ENCODE results near the gene CLDN2. TPM values are rescaled to one million over a fixed set of nuclear protein-coding genes. Genes with fewer than 3 reads are reported as not detected.

The CLDN2 gene
- total RNA-seq, 1 donor: not detected

- Histone ChIP-seq H2AFZ (ENCODE audit: low read length) (no peak overlapping the region), H3K9me3 (ENCODE audit: low read depth, low read length) (no peaks in the 10 kb centered on the region)
- DNase-seq (ENCODE audit: insufficient read length, low spot score, missing footprints): no peak
Measured at GRCh38 chrX:106972896-106973295, 52.7 kb downstream of the CLDN2 start.

GRCh38 chrX:106973433-106974149 is 53.4 kb downstream of the CLDN2 start:
- Histone ChIP-seq H3K27me3 (ENCODE audit: insufficient read depth, low read length) (no peaks in the 10 kb centered on the region), H3K36me3 (ENCODE audit: insufficient read depth, low read length) (no peaks in the 10 kb centered on the region), H3K9me3 (ENCODE audit: low read depth, low read length) (no peaks in the 10 kb centered on the region), H3K79me2 (ENCODE audit: insufficient read depth, low read length) (no peaks in the 10 kb centered on the region), H3K4me2 (ENCODE audit: insufficient read depth, low read length) (no peak overlapping the region), H4K20me1 (ENCODE audit: insufficient read depth, low read length) (no peaks in the 10 kb centered on the region), H3K4me1 (ENCODE audit: insufficient read depth, low read length) (no peaks in the 10 kb centered on the region), H3K27ac (ENCODE audit: low read depth, low read length) (no peak overlapping the region), H2AFZ (ENCODE audit: low read length) (no peak overlapping the region), H3K4me3 (ENCODE audit: insufficient read depth, low read length) (no peak overlapping the region)
- DNase-seq (ENCODE audit: insufficient read length, low spot score, missing footprints): no peak
- no peak for TF ChIP-seq CTCF (IDR thresholded peaks at IDR 0.05; ENCODE audit: extremely low read depth, low read depth, low read length)

More at GRCh38 chrX:106972896-106973295, 52.7 kb downstream of the CLDN2 start:
- no peaks in the 10 kb centered on the region for H3K36me3 ChIP-seq (ENCODE audit: insufficient read depth, low read length)
- no peak overlapping the region for H3K4me2 ChIP-seq (ENCODE audit: insufficient read depth, low read length)
- no peak for TF ChIP-seq CTCF (IDR thresholded peaks at IDR 0.05; ENCODE audit: extremely low read depth, low read depth, low read length)
- no peaks in the 10 kb centered on the region for H4K20me1 ChIP-seq (ENCODE audit: insufficient read depth, low read length)
- H3K27me3 ChIP-seq (ENCODE audit: insufficient read depth, low read length): no peaks in the 10 kb centered on the region
- no peaks in the 10 kb centered on the region for H3K79me2 ChIP-seq (ENCODE audit: insufficient read depth, low read length)
- no peaks in the 10 kb centered on the region for H3K4me1 ChIP-seq (ENCODE audit: insufficient read depth, low read length)
- H3K27ac ChIP-seq (ENCODE audit: low read depth, low read length): no peak overlapping the region
- H3K4me3 ChIP-seq (ENCODE audit: insufficient read depth, low read length): no peak overlapping the region

GRCh38 chrX:106976416-106976815 is 56.2 kb downstream of the CLDN2 start:
- no peak for DNase-seq (ENCODE audit: insufficient read length, low spot score, missing footprints)
- Histone ChIP-seq H3K4me2 (ENCODE audit: insufficient read depth, low read length) (no peak overlapping the region), H3K27me3 (ENCODE audit: insufficient read depth, low read length) (peaks cover 4% of the 10 kb centered on the region), H4K20me1 (ENCODE audit: insufficient read depth, low read length) (no peaks in the 10 kb centered on the region), H3K36me3 (ENCODE audit: insufficient read depth, low read length) (peaks cover 5% of the 10 kb centered on the region), H2AFZ (ENCODE audit: low read length) (no peak overlapping the region), H3K4me1 (ENCODE audit: insufficient read depth, low read length) (no peaks in the 10 kb centered on the region), H3K79me2 (ENCODE audit: insufficient read depth, low read length) (no peaks in the 10 kb centered on the region), H3K27ac (ENCODE audit: low read depth, low read length) (no peak overlapping the region), H3K9me3 (ENCODE audit: low read depth, low read length) (no peaks in the 10 kb centered on the region), H3K4me3 (ENCODE audit: insufficient read depth, low read length) (no peak overlapping the region)
- no peak for TF ChIP-seq CTCF (IDR thresholded peaks at IDR 0.05; ENCODE audit: extremely low read depth, low read depth, low read length)

Other genes with a start within 250 kb of the CLDN2 start
- 0.59 and 0.72 TPM in 2 replicates for gene RNF128, start 193.7 kb upstream of the CLDN2 start, total RNA-seq
- gene TBC1D8B, start 117.7 kb upstream of the CLDN2 start, total RNA-seq: 12.3 and 14.7 TPM in 2 replicates
- not detected in 2 replicates for gene RIPPLY1, start 17.1 kb upstream of the CLDN2 start, total RNA-seq
- 39.8 and 47.1 TPM in 2 replicates for gene MORC4, start 79.8 kb downstream of the CLDN2 start, total RNA-seq
- 13.8 and 15.3 TPM in 2 replicates for gene RBM41, start 198.4 kb downstream of the CLDN2 start, total RNA-seq

Data from osteoblast (primary cell).